GM19438 (cell line): ENCODE results near the gene TRAF3IP1.
"Not testable (repeated sequence)": the region's sequence is repeated elsewhere in the genome, so short reads cannot be mapped to it uniquely, and the experiment has no call there.

ENCODE experiments used
- ATAC-seq: cut with Tn5 transposase; IDR thresholded peaks from one replicate; pipeline ENCODE4 v1.9.1; 2021; ENCODE audit warnings: low read depth; ENCODE audit not compliant: unreplicated experiment

The TRAF3IP1 gene

GRCh38 chr2:238440331-238440730 is 120.0 kb downstream of the TRAF3IP1 start:
- ATAC-seq: no peak

- ATAC-seq: no peak
Observed at GRCh38 chr2:238440767-238441166, 120.4 kb downstream of the TRAF3IP1 start.

- no peak for ATAC-seq
Observed at GRCh38 chr2:238441262-238442114, 121.2 kb downstream of the TRAF3IP1 start.

- not testable (repeated sequence) for ATAC-seq
Observed at GRCh38 chr2:238442257-238442656, 121.9 kb downstream of the TRAF3IP1 start.

- no peak for ATAC-seq
Observed at GRCh38 chr2:238444242-238444641, 123.9 kb downstream of the TRAF3IP1 start.

GRCh38 chr2:238445409-238446190 is 125.3 kb downstream of the TRAF3IP1 start:
- ATAC-seq: no peak

GRCh38 chr2:238446371-238446770 is 126.1 kb downstream of the TRAF3IP1 start:
- no peak for ATAC-seq

- ATAC-seq: no peak
Observed at GRCh38 chr2:238448031-238448955, 128.0 kb downstream of the TRAF3IP1 start.

- ATAC-seq: no peak
Observed at GRCh38 chr2:238449241-238449640, 128.9 kb downstream of the TRAF3IP1 start.

- no peak for ATAC-seq
Observed at GRCh38 chr2:238449909-238450417, 129.6 kb downstream of the TRAF3IP1 start.

GRCh38 chr2:238450440-238450861 is 130.1 kb downstream of the TRAF3IP1 start:
- no peak for ATAC-seq
